ENCODE results near the gene PPP1R1C.

DNA sequence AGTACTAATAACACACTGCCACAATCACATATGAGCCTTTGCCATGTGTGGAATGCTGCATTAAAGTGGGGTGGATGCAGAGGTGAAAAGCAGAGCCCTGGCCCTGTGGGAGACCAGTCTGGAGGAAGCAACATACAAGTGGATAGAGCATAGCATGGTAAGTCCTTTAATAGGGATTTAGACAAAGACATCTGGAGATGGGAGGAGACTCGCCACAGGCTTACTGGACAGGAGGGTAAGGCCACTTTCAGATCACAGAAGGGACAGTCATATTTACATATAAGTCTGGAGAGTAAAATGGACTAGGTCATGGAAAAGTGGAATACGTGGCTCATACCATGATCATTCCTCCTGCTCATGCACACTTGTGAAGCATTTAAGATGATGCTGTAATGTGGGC is 84.3 kb downstream of the PPP1R1C start:
- TF ChIP-seq, protein P1, sequence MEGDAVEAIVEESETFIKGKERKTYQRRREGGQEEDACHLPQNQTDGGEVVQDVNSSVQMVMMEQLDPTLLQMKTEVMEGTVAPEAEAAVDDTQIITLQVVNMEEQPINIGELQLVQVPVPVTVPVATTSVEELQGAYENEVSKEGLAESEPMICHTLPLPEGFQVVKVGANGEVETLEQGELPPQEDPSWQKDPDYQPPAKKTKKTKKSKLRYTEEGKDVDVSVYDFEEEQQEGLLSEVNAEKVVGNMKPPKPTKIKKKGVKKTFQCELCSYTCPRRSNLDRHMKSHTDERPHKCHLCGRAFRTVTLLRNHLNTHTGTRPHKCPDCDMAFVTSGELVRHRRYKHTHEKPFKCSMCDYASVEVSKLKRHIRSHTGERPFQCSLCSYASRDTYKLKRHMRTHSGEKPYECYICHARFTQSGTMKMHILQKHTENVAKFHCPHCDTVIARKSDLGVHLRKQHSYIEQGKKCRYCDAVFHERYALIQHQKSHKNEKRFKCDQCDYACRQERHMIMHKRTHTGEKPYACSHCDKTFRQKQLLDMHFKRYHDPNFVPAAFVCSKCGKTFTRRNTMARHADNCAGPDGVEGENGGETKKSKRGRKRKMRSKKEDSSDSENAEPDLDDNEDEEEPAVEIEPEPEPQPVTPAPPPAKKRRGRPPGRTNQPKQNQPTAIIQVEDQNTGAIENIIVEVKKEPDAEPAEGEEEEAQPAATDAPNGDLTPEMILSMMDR (IDR thresholded peaks at IDR 0.05; ENCODE audit: low read depth, low read length, missing input control), result no peak
- TF ChIP-seq, protein P2, sequence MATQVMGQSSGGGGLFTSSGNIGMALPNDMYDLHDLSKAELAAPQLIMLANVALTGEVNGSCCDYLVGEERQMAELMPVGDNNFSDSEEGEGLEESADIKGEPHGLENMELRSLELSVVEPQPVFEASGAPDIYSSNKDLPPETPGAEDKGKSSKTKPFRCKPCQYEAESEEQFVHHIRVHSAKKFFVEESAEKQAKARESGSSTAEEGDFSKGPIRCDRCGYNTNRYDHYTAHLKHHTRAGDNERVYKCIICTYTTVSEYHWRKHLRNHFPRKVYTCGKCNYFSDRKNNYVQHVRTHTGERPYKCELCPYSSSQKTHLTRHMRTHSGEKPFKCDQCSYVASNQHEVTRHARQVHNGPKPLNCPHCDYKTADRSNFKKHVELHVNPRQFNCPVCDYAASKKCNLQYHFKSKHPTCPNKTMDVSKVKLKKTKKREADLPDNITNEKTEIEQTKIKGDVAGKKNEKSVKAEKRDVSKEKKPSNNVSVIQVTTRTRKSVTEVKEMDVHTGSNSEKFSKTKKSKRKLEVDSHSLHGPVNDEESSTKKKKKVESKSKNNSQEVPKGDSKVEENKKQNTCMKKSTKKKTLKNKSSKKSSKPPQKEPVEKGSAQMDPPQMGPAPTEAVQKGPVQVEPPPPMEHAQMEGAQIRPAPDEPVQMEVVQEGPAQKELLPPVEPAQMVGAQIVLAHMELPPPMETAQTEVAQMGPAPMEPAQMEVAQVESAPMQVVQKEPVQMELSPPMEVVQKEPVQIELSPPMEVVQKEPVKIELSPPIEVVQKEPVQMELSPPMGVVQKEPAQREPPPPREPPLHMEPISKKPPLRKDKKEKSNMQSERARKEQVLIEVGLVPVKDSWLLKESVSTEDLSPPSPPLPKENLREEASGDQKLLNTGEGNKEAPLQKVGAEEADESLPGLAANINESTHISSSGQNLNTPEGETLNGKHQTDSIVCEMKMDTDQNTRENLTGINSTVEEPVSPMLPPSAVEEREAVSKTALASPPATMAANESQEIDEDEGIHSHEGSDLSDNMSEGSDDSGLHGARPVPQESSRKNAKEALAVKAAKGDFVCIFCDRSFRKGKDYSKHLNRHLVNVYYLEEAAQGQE (IDR thresholded peaks at IDR 0.05), result no peak
- TF ChIP-seq HNF4A (conservative IDR thresholded peaks at IDR 0.05) (no peak), YY1 (IDR thresholded peaks at IDR 0.05) (no peak), RXRA (IDR thresholded peaks at IDR 0.05) (no peak)

All from liver (tissue), 3 donors.